HepG2 (cell line): Measurements from ENCODE around the gene TLCD1. TPM values are rescaled to one million over a fixed set of nuclear protein-coding genes. Genes with fewer than 3 reads are reported as not detected.

Source experiments
- ARID5B ChIP-seq: IDR thresholded peaks from 2 replicates; pipeline ENCODE4 v1.4.0; 2020; ENCODE audit warnings: mild to moderate bottlenecking, missing genetic modification reagents
- GPN1 ChIP-seq: sonication (generic); formaldehyde crosslinking; IDR thresholded peaks from 2 replicates; pipeline ENCODE4 v1.5.1; 2020; ENCODE audit warnings: missing genetic modification reagents, borderline replicate concordance
- MTF2 ChIP-seq: sonication (generic); formaldehyde crosslinking; IDR thresholded peaks from 2 replicates; pipeline ENCODE4 v1.5.0; 2020; ENCODE audit warnings: missing genetic modification reagents, borderline replicate concordance
- SCMH1 ChIP-seq: sonication (generic); formaldehyde crosslinking; IDR thresholded peaks from 2 replicates; pipeline ENCODE4 v1.9.0; 2021; ENCODE audit warnings: missing genetic modification reagents, mild to moderate bottlenecking, borderline replicate concordance
- SP1 ChIP-seq, 2 experiments: fragments of 450-650 bp in 1 of 2; sonication (generic) in 1 of 2; formaldehyde crosslinking in 1 of 2; IDR thresholded peaks; 2 replicates each; pipeline versions ENCODE4 v1.4.0 to v1.6.1; 2016 to 2020; ENCODE audit warnings: missing genetic modification reagents in 1 of 2
- SPEN ChIP-seq: sonication (generic); formaldehyde crosslinking; IDR thresholded peaks from 2 replicates; pipeline ENCODE4 v1.5.1; 2020; ENCODE audit warnings: low read depth, mild to moderate bottlenecking, missing genetic modification reagents
- YY1 ChIP-seq: IDR thresholded peaks from 2 replicates; pipeline ENCODE4 v1.6.1; 2011; ENCODE audit warnings: low read length, low read depth, moderate library complexity, mild to moderate bottlenecking; ENCODE audit not compliant: insufficient read depth, insufficient replicate concordance
- ZMYM4 ChIP-seq: sonication (generic); formaldehyde crosslinking; IDR thresholded peaks from 2 replicates; pipeline ENCODE4 v1.8.1; 2023; ENCODE audit warnings: mild to moderate bottlenecking, missing genetic modification reagents
- ZNF407 ChIP-seq: sonication (generic); formaldehyde crosslinking; IDR thresholded peaks from one replicate; pipeline ENCODE4 v1.5.1; 2020; ENCODE audit warnings: mild to moderate bottlenecking, missing genetic modification reagents; ENCODE audit errors: not compliant biosample characterization
- ZNF747 ChIP-seq: sonication (generic); formaldehyde crosslinking; IDR thresholded peaks from 2 replicates; pipeline ENCODE4 v1.8.1; 2023; ENCODE audit warnings: missing genetic modification reagents, mild to moderate bottlenecking, borderline replicate concordance
- ZNF83 ChIP-seq: sonication (generic); formaldehyde crosslinking; IDR thresholded peaks from 2 replicates; pipeline ENCODE4 v1.4.0; 2020; ENCODE audit warnings: missing genetic modification reagents, mild to moderate bottlenecking, borderline replicate concordance
- ZSCAN31 ChIP-seq: sonication (generic); formaldehyde crosslinking; IDR thresholded peaks from 2 replicates; pipeline ENCODE4 v1.5.0; 2020; ENCODE audit warnings: low read depth, mild to moderate bottlenecking, missing genetic modification reagents
- polyA plus RNA-seq, 8 experiments: library from polyadenylated mRNA; depleted of rRNA in 3 of 8; stranded (reverse) in 7 of 8; unstranded in 1 of 8; fragments of >200 nt; fragmentation: Illumina TruSeq in 4 of 8; extraction: Trizol in 4 of 8; gene quantifications; 2 replicates each; pipeline versions ENCODE4 v1.2.1 to v1.2.3, GENCODE V29; 2011 to 2016; ENCODE audit warnings: low read depth in 4 of 8, missing spikeins in 1 of 8, mixed read lengths in 1 of 8; ENCODE audit not compliant: insufficient read depth in 1 of 8
- total RNA-seq, 5 experiments: library from RNA; depleted of rRNA; stranded (reverse); fragments of >200 nt; fragmentation: Illumina TruSeq; extraction: Trizol; gene quantifications; 2 replicates each; pipeline ENCODE4 v1.2.3, GENCODE V29; 2016; ENCODE audit warnings: low read depth in 1 of 5
- TF ChIP-seq, protein P1 (sequence below): sonication (generic); formaldehyde crosslinking; IDR thresholded peaks from 2 replicates; pipeline ENCODE4 v1.5.0; 2020; ENCODE audit warnings: missing genetic modification reagents

Gene TLCD1
- total and polyA plus RNA-seq, 2 of the 13 experiments (the other 11 are each of a cell fraction or from before 2014, with no cell fraction given) = 14.9 to 19.6 TPM

- TF ChIP-seq ARID5B (CRISPR knock-in tag) = peak; percentile 43; the same call in 1 of the 2 replicates
- TF ChIP-seq SCMH1 (CRISPR knock-in tag) = no peak
- no peak for TF ChIP-seq ZSCAN31 (CRISPR knock-in tag)
- no peak for TF ChIP-seq ZNF747 (CRISPR knock-in tag)
- no peak for TF ChIP-seq ZNF83 (CRISPR knock-in tag)
- TF ChIP-seq MTF2 (CRISPR knock-in tag) = no peak
- no peak for TF ChIP-seq GPN1 (CRISPR knock-in tag)
- TF ChIP-seq ZMYM4 (CRISPR knock-in tag) = peak; percentile 47; the same call in 1 of the 2 replicates
- no peak for TF ChIP-seq SP1 (IDR thresholded peaks at IDR 0.05)
- no peak; the same call in 1 of the 2 replicates for TF ChIP-seq SP1 (CRISPR knock-in tag; IDR thresholded peaks at IDR 0.05)
- TF ChIP-seq, protein P1, sequence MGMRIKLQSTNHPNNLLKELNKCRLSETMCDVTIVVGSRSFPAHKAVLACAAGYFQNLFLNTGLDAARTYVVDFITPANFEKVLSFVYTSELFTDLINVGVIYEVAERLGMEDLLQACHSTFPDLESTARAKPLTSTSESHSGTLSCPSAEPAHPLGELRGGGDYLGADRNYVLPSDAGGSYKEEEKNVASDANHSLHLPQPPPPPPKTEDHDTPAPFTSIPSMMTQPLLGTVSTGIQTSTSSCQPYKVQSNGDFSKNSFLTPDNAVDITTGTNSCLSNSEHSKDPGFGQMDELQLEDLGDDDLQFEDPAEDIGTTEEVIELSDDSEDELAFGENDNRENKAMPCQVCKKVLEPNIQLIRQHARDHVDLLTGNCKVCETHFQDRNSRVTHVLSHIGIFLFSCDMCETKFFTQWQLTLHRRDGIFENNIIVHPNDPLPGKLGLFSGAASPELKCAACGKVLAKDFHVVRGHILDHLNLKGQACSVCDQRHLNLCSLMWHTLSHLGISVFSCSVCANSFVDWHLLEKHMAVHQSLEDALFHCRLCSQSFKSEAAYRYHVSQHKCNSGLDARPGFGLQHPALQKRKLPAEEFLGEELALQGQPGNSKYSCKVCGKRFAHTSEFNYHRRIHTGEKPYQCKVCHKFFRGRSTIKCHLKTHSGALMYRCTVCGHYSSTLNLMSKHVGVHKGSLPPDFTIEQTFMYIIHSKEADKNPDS (CRISPR knock-in tag) = no peak
- no peak for TF ChIP-seq ZNF407 (CRISPR knock-in tag)
- peak; percentile 68 for TF ChIP-seq YY1
- no peak for TF ChIP-seq SPEN (CRISPR knock-in tag)
Measured at GRCh38 chr17:28750178-28751047, 24.4 kb upstream of the TLCD1 start (continued).
